Choroid plexus epithelial cell (primary cell): ENCODE results near the gene KCNH8.

Source experiments
- DNase-seq: peaks from one replicate; pipeline ENCODE4 v3.0.0-alpha.2; 2010; ENCODE audit warnings: low read depth
- H3K4me3 ChIP-seq: 2 replicates; pipeline ENCODE4 v1.5.1; 2011; ENCODE audit warnings: low read depth, mild to moderate bottlenecking, control low read depth, low read length, moderate library complexity
- CTCF ChIP-seq: conservative IDR thresholded peaks from 2 replicates; pipeline ENCODE4 v1.5.1; 2011; ENCODE audit warnings: low read depth, mild to moderate bottlenecking, control low read depth, inconsistent platforms, low read length, moderate library complexity

Gene KCNH8

GRCh38 chr3:19384868-19385267, 236.6 kb downstream of the KCNH8 start:
- H3K4me3 ChIP-seq = no peak overlapping the region
- no peak for TF ChIP-seq CTCF
- DNase-seq = no peak

- no peak overlapping the region for H3K4me3 ChIP-seq
- no peak for DNase-seq
- TF ChIP-seq CTCF = no peak
Observed at GRCh38 chr3:19392150-19392549, 243.8 kb downstream of the KCNH8 start.

- TF ChIP-seq CTCF = no peak
- no peak for DNase-seq
- H3K4me3 ChIP-seq = no peak overlapping the region
Observed at GRCh38 chr3:19394946-19395345, 246.6 kb downstream of the KCNH8 start.

- DNase-seq = no peak
- TF ChIP-seq CTCF = no peak
Observed at GRCh38 chr3:19396726-19397125, 248.4 kb downstream of the KCNH8 start.

GRCh38 chr3:19399356-19399755, 251.0 kb downstream of the KCNH8 start:
- DNase-seq = no peak
- no peak overlapping the region for H3K4me3 ChIP-seq
- no peak for TF ChIP-seq CTCF

More at GRCh38 chr3:19396726-19397125, 248.4 kb downstream of the KCNH8 start:
- H3K4me3 ChIP-seq = no peak overlapping the region

GRCh38 chr3:19399836-19400235, 251.5 kb downstream of the KCNH8 start:
- no peak for TF ChIP-seq CTCF
- no peak for DNase-seq
- no peak overlapping the region for H3K4me3 ChIP-seq

- H3K4me3 ChIP-seq = no peak overlapping the region
- DNase-seq = no peak
- TF ChIP-seq CTCF = no peak
Observed at GRCh38 chr3:19420159-19420558, 271.8 kb downstream of the KCNH8 start.
